Gastroesophageal sphincter (tissue), 4 donors: ENCODE data around the gene COG1. TPM values are rescaled to one million over a fixed set of nuclear protein-coding genes. Genes with fewer than 3 reads are reported as not detected.

ENCODE experiments used
- ATAC-seq: fragments of 150-250 bp; one replicate; pipeline ENCODE4 v1.9.1; 2016; ENCODE audit warnings: mild to moderate bottlenecking, moderate library complexity
- H3K27ac ChIP-seq, 4 donors: fragments of 200-600 bp; sonication (generic) in 3 of 4; 1 replicate in 3 of 4; 2 replicates in 1 of 4; pipeline ENCODE4 v1.5.1; 2016 to 2019
- H3K27me3 ChIP-seq: fragments of 200-600 bp; sonication (generic); one replicate; pipeline ENCODE4 v1.5.1; 2019
- H3K36me3 ChIP-seq, 2 donors: fragments of 200-600 bp; sonication (generic); one replicate each; pipeline ENCODE4 v1.5.1; 2019; ENCODE audit warnings: control low read depth in 1 of 2
- H3K4me1 ChIP-seq, 3 donors: fragments of 200-600 bp; sonication (generic); 1 replicate in 2 of 3; 2 replicates in 1 of 3; pipeline ENCODE4 v1.5.1; 2016 to 2019; ENCODE audit warnings: control low read depth in 2 of 3
- H3K4me3 ChIP-seq, 2 donors: fragments of 200-600 bp; sonication (generic); one replicate each; pipeline ENCODE4 v1.5.1; 2019; ENCODE audit warnings: mild to moderate bottlenecking in 1 of 2, moderate library complexity in 1 of 2
- H3K9me3 ChIP-seq, 3 donors: fragments of 200-600 bp; sonication (generic); one replicate each; pipeline ENCODE4 v1.5.1; 2017 to 2019; ENCODE audit warnings: control low read depth in 2 of 3
- EP300 ChIP-seq: sonication (generic); formaldehyde crosslinking; IDR thresholded peaks from one replicate; pipeline ENCODE4 v1.6.1; 2017; ENCODE audit warnings: antibody characterized with exemption, mild to moderate bottlenecking
- POLR2A ChIP-seq, 2 donors: fragments of 450-650 bp; IDR thresholded peaks; one replicate each; pipeline ENCODE4 v1.6.1; 2017; ENCODE audit warnings: antibody characterized with exemption in 2 of 2, mild to moderate bottlenecking in 2 of 2, moderate library complexity in 1 of 2
- POLR2AphosphoS5 ChIP-seq: sonication (generic); formaldehyde crosslinking; IDR thresholded peaks from one replicate; pipeline ENCODE4 v1.6.1; 2017; ENCODE audit warnings: antibody characterized with exemption
- WGBS, 2 donors: methylation state at CpG; one replicate each; pipeline ENCODE4 v1.1.5; 2018; ENCODE audit warnings: low coverage in 1 of 2; 5-methylcytosine and 5-hydroxymethylcytosine counted together
- total RNA-seq, 4 donors: library from RNA; depleted of rRNA; stranded (reverse); fragments of >200 nt; gene quantifications; one replicate each; pipeline ENCODE4 v1.1.0, GENCODE V29; 2016
- TF ChIP-seq, protein P1 (sequence below), 4 experiments: fragments of 200-600 bp in 2 of 4; fragments of 450-650 bp in 2 of 4; sonication (generic) in 1 of 4; IDR thresholded peaks; one replicate each; pipeline ENCODE4 v1.5.1; 2017 to 2019; ENCODE audit warnings: antibody characterized with exemption in 4 of 4, mild to moderate bottlenecking in 2 of 4, moderate library complexity in 2 of 4

COG1 gene
- total RNA-seq, 4 donors from 2014 or later = 16.2 to 33.0 (median 27.3) TPM

- H3K4me3 ChIP-seq = no peak overlapping the region
- peaks cover 0 to 100% of the 10 kb centered on the region in 2 donors for H3K36me3 ChIP-seq
- no peaks in the 10 kb centered on the region for H3K27me3 ChIP-seq
- peaks cover 0 to 24% (median 0%) of the 10 kb centered on the region in 3 donors for H3K4me1 ChIP-seq
- WGBS, 2 donors = 43 to 44% methylated on average over 4 to 8 of the region's 8 CpGs
- H3K27ac ChIP-seq = peak overlapping the region in 3 of 4 donors; percentile 32 to 47 (median 41)
- TF ChIP-seq POLR2AphosphoS5 (peak; percentile 43), EP300 (no peak)
- peak; percentile 62 for ATAC-seq
- H3K9me3 ChIP-seq = no peaks in the 10 kb centered on the region
These were observed 10.4 kb downstream of the COG1 start for GRCh38 chr17:73203135-73203787.

DNA sequence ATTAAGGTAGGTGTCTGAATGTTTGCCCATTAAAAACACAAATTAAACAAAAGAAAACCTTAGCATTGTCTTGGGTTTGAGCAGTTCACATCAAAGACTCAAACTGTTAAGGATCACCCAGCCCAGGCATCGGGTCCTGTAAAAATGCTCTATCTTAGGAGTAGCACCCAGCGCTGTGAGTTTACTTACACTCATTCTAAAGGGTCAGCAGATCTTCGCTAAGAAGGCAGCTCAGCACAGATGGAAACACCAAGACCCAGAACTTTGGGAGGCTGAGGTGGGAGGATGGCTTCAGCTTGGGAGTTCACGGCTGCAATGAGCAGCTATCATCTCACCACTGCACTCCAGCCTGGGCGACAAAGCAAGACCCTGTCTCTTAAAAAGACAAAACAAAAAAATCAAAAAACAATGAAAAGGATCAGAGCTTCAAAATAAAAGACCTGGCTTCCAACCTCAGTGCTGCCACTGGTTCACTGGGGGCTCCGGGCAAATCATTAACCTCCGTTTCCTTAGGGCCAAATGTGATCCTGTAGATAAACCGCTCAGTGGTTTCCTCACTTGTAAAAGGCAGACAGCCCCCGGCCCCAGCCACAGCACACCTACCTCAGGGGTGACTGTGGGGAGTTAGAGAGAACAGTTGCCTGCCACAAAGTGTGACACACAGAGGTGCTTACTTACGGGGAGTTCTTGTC, 11.1 kb downstream of the COG1 start:
- WGBS, 2 donors = 57 to 66% methylated on average over 5 to 8 of the region's 10 CpGs
- H3K27ac ChIP-seq = peak overlapping the region in 3 of 4 donors; percentile 32 to 47 (median 41)
- H3K4me1 ChIP-seq = peaks cover 0 to 24% (median 0%) of the 10 kb centered on the region in 3 donors
- no peak overlapping the region for H3K4me3 ChIP-seq
- no peaks in the 10 kb centered on the region for H3K27me3 ChIP-seq
- H3K36me3 ChIP-seq = peaks cover 0 to 100% of the 10 kb centered on the region in 2 donors
- no peak for TF ChIP-seq POLR2A (IDR thresholded peaks at IDR 0.05)
- TF ChIP-seq EP300 = no peak
- TF ChIP-seq, protein P1, sequence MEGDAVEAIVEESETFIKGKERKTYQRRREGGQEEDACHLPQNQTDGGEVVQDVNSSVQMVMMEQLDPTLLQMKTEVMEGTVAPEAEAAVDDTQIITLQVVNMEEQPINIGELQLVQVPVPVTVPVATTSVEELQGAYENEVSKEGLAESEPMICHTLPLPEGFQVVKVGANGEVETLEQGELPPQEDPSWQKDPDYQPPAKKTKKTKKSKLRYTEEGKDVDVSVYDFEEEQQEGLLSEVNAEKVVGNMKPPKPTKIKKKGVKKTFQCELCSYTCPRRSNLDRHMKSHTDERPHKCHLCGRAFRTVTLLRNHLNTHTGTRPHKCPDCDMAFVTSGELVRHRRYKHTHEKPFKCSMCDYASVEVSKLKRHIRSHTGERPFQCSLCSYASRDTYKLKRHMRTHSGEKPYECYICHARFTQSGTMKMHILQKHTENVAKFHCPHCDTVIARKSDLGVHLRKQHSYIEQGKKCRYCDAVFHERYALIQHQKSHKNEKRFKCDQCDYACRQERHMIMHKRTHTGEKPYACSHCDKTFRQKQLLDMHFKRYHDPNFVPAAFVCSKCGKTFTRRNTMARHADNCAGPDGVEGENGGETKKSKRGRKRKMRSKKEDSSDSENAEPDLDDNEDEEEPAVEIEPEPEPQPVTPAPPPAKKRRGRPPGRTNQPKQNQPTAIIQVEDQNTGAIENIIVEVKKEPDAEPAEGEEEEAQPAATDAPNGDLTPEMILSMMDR (IDR thresholded peaks at IDR 0.05) = no peak
- TF ChIP-seq POLR2AphosphoS5 = no peak
- ATAC-seq = no peak
- no peaks in the 10 kb centered on the region for H3K9me3 ChIP-seq

- no peak overlapping the region for H3K27ac ChIP-seq
- no peaks in the 10 kb centered on the region for H3K9me3 ChIP-seq
- peaks cover 0 to 96% of the 10 kb centered on the region in 2 donors for H3K36me3 ChIP-seq
- no peaks in the 10 kb centered on the region for H3K27me3 ChIP-seq
- ATAC-seq = no peak
- no peak overlapping the region for H3K4me3 ChIP-seq
- H3K4me1 ChIP-seq = peaks cover 0 to 24% (median 0%) of the 10 kb centered on the region in 3 donors
- TF ChIP-seq POLR2A (IDR thresholded peaks at IDR 0.05) = no peak
- TF ChIP-seq, protein P1 (IDR thresholded peaks at IDR 0.05) = no peak
- no peak for TF ChIP-seq EP300
- 81 to 83% methylated on average over 4 to 8 of the region's 10 CpGs for WGBS, 2 donors
These were observed 12.7 kb downstream of the COG1 start for GRCh38 chr17:73205459-73205961.

DNA sequence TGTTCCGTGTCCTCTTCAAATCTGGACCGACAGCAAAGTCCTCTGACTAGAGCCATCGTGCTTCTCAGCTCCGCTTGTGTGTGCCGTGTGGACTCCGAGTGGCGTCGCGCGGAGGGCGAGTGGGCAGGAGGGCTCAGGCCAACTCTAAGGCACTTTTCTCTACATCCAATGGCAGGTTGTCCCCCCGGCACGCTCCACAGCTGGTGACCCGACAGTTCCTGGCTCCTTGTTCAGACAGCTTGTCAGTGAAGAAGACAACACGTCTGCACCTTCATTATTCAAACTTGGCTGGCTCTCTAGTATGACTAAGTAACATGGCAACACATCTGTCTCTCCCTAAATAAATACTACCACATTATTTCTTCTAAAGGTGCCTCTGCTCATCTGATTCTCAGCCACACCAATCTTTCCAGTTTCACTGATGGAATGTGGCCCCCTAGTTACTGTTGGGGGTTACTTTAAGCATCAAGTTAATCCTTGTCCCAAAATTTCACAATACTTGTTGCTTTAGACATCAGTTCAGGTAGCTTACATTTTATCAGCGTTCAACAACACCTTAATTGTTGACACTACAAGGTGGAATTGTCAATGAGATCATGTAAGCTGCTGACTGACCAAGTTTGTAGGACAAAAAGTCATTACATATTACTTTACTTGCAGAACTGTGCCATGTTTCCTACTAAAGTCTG, 15.4 kb downstream of the COG1 start:
- 48 to 80% methylated on average over 4 to 9 of the region's 16 CpGs for WGBS, 2 donors
- H3K4me1 ChIP-seq = peaks cover 0 to 4% (median 0%) of the 10 kb centered on the region in 3 donors
- H3K9me3 ChIP-seq = no peaks in the 10 kb centered on the region
- ATAC-seq = no peak
- peaks cover 0 to 75% of the 10 kb centered on the region in 2 donors for H3K36me3 ChIP-seq
- H3K27ac ChIP-seq = no peak overlapping the region
- no peak overlapping the region for H3K4me3 ChIP-seq
- TF ChIP-seq, protein P1 (IDR thresholded peaks at IDR 0.05) = no peak
- TF ChIP-seq POLR2AphosphoS5 = no peak
- no peak for TF ChIP-seq POLR2A (IDR thresholded peaks at IDR 0.05)
- no peak for TF ChIP-seq EP300
- no peaks in the 10 kb centered on the region for H3K27me3 ChIP-seq

DNA sequence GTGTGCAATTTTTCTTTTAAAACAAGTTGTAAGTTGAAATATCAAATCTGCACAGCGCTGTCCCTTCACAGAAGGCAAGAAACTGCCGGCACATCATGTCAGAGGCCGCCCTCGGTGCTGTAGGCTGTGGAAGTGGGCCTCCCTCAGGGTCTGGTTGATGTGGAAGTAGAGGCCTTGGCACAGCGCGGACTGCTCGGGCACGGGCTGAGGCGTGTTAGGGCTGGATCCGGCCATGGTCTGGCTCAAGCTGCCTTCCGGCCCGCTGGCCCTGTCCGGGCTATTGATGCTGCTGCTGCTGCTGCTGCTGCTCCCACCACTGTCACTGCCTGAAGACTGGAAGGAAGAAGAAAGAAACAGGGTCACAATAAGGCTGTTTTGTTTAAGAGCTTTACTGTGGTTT, 16.6 kb downstream of the COG1 start:
- Histone ChIP-seq H3K27me3 (no peaks in the 10 kb centered on the region), H3K27ac (no peak overlapping the region), H3K9me3 (no peaks in the 10 kb centered on the region), H3K4me3 (no peak overlapping the region), H3K4me1 (no peaks in the 10 kb centered on the region), H3K36me3 (peaks cover 0 to 70% of the 10 kb centered on the region in 2 donors)
- ATAC-seq = no peak
- WGBS, 2 donors = 93% methylated on average over 13 of the region's 13 CpGs; no CpG with 5 or more reads in 1 of the 2 donors
- TF ChIP-seq POLR2A (IDR thresholded peaks at IDR 0.05) = no peak
- TF ChIP-seq, protein P1 (IDR thresholded peaks at IDR 0.05) = no peak
- TF ChIP-seq POLR2AphosphoS5 = no peak
- TF ChIP-seq EP300 = no peak
